NCI-H510A (cell line): ENCODE results near the gene CCL18.
"Not testable (repeated sequence)": the region's sequence is repeated elsewhere in the genome, so short reads cannot be mapped to it uniquely, and the experiment has no call there.

ENCODE experiments used
- DNase-seq: peaks from one replicate; lab custom pipeline; 2025; lab: John Stamatoyannopoulos, UW

Gene CCL18

GRCh38 chr17:36104701-36105181 is 40.7 kb downstream of the CCL18 start:
- no peak for DNase-seq

- DNase-seq, result no peak
Observed at GRCh38 chr17:36105781-36106492, 41.9 kb downstream of the CCL18 start.

- DNase-seq, result no peak
Observed at GRCh38 chr17:36106493-36106835, 42.4 kb downstream of the CCL18 start.

DNA sequence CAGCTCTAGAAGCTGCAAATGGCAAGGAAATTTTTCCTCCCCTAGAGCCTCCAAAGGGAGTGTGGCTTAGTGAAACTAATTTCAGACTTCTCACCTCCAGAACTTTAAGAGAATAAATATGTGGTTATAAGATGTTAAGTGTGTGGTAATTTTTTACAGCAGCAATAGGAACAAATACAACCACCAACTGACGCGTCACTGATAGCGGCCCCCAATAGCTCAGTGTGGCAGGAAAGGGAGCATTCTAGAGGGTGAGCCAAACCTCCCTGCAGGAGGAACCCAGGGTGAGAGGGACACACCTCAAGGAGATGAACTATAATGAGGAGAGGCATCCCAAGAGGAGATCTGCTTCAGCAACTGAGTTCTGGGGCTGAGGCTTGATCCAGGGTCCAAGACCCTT is 43.6 kb downstream of the CCL18 start:
- no peak for DNase-seq

GRCh38 chr17:36108265-36108664 is 44.2 kb downstream of the CCL18 start:
- not testable (repeated sequence) for DNase-seq

- no peak for DNase-seq
Observed at GRCh38 chr17:36111068-36111490, 47.0 kb downstream of the CCL18 start.

GRCh38 chr17:36112572-36112971 is 48.5 kb downstream of the CCL18 start:
- no peak for DNase-seq

- DNase-seq, result not testable (repeated sequence)
Observed at GRCh38 chr17:36113131-36113530, 49.1 kb downstream of the CCL18 start.

- DNase-seq, result not testable (repeated sequence)
Observed at GRCh38 chr17:36114971-36115648, 51.0 kb downstream of the CCL18 start.

GRCh38 chr17:36115649-36115977 is 51.5 kb downstream of the CCL18 start:
- DNase-seq, result not testable (repeated sequence)

DNA sequence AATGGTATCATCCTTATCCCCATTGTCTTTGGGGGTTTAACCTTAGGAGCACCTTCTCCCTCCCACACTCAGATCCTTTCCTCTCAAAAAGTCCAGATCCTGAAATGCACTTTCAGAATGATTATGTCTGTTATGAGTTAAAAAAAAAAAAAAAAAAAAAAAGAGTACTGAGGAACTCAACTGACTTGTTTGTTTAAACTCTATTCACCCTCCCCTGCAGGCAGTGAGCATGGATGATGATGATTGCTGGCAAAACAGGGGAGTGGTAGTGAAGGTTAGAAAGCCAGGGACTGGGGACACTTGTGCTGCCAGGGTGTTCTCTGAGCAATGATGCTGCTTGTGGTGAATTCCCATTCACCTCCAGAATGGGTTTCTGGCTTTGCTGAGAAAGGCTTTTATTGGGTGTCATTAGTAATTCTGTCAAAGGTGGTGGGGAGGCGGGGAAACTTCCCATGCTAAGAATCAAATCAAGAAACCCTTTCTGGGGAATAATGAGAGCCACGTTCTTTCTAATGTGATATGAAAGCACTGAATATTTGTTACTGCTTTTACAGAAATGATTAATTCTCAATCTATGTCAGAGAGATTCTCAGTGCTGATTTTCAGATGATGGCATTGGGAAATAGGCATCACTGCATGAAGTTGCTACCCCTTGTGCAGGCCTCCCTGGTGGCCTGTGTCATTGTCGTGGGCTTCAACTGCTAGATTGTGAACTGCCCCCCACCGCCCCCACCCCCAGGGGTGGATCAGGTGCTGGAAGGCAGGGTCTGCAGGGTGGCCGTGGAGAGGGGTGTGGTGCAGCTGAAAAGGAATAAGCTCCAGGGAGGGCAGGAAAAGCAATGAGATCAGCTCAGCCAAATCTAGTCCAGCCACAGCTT is 53.7 kb downstream of the CCL18 start:
- no peak for DNase-seq

DNA sequence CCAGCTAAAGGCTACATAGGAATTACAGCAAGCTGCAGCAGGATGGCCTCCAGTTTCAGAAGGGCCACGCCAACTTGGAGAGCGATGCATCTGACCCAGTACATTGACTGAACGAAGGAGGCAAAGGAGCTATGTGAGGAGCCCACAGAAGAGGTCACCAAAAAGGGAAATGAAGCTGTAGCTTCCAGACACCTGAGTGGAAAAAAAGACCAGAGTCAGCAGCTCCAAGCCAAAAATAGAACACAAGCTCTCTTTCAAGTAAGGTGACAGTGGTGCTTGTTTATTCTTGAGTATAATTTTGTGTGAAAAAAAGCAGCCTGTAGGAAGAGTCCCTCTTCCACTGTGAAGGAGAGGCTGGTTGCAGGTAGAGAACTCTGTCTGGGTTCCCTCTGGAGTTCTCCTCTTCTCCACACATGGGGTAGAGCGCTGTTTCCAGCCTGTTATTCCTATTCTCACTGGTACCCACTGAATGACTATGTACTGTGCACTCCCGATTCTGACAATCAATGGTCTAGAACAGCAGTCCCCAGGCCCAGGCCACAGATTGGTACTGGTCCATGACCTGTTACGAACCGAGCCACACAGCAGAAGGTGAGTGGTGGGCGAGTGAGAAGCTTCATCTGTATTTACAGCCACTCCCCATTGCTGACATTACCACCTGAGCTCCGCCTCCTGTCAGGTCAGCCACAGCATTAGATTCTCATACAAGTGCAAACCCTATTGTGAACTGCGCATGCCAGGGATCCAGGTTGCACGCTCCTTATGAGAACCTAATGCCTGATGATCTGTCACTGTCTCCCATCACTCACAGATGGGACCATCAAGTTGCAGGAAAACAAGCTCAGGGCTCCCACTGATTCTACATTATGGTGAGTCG is 54.6 kb downstream of the CCL18 start:
- no peak for DNase-seq

- no peak for DNase-seq
Observed at GRCh38 chr17:36120221-36120620, 56.1 kb downstream of the CCL18 start.

- not testable (repeated sequence) for DNase-seq
Observed at GRCh38 chr17:36121099-36121498, 57.0 kb downstream of the CCL18 start.
